Activated CD8-positive, alpha-beta memory T cell treated with anti-CD3 and anti-CD28 coated beads for 36 hours (primary cell): ENCODE results near the gene IFITM1. TPM values are rescaled to one million over a fixed set of nuclear protein-coding genes. Genes with fewer than 3 reads are reported as not detected.
"Not testable (repeated sequence)": the region's sequence is repeated elsewhere in the genome, so short reads cannot be mapped to it uniquely, and the experiment has no call there.

Experiments
- CTCF ChIA-PET: fragments of 350-600 bp; sonication (Branson Sonifier 250); formaldehyde crosslinking; loops from one replicate; lab custom pipeline; 2021; ENCODE audit warnings: antibody characterized with exemption; lab: Charles Lee
- POLR2A ChIA-PET: fragments of 350-600 bp; sonication (Branson Sonifier 250); formaldehyde crosslinking; loops from one replicate; lab custom pipeline; 2021; ENCODE audit warnings: antibody characterized with exemption; lab: Charles Lee
- total RNA-seq, 2 experiments: library from RNA; stranded (reverse); gene quantifications; one replicate each; pipeline ENCODE4 v1.2.3, GENCODE V29; 2021

Gene IFITM1
- total RNA-seq, 2 experiments from 2014 or later: 97.5 to 99.3 TPM

- CTCF ChIA-PET: interaction anchor here (0.6 to 1.4 kb wide), 3 partner anchors 10 to 97 kb away, joined by 3 read pairs; no protein-coding TSS in a partner anchor
Observed at GRCh38 chr11:344836-345578, 31.2 kb downstream of the IFITM1 start.

DNA sequence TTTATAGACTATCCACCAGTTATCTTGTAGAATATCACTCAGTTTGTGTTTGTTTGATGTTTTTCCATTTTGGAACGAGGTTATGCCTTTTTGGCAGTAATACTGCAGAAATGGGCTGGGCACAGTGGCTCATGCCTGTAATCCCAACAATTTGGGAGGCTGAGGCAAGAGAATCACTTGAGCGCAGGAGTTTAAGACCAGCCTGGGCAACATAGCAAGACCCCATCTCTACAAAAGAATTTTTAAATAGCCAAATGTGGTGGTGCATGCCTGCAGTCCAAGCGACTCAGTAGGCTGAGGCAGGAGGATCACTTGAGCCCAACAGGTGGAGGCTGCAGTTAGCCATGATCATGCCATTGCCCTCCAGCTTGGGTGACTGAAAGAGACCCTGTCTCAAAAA, 32.7 kb downstream of the IFITM1 start:
- ChIA-PET POLR2A (no interaction called here), CTCF (no interaction called here)

More at GRCh38 chr11:344836-345578, 31.2 kb downstream of the IFITM1 start:
- POLR2A ChIA-PET: no interaction called here

GRCh38 chr11:349270-349954, 35.6 kb downstream of the IFITM1 start:
- POLR2A ChIA-PET: interaction anchor here (0.6 to 0.7 kb wide), 2 partner anchors 61 to 134 kb away, joined by 4 to 8 read pairs; no protein-coding TSS in a partner anchor

DNA sequence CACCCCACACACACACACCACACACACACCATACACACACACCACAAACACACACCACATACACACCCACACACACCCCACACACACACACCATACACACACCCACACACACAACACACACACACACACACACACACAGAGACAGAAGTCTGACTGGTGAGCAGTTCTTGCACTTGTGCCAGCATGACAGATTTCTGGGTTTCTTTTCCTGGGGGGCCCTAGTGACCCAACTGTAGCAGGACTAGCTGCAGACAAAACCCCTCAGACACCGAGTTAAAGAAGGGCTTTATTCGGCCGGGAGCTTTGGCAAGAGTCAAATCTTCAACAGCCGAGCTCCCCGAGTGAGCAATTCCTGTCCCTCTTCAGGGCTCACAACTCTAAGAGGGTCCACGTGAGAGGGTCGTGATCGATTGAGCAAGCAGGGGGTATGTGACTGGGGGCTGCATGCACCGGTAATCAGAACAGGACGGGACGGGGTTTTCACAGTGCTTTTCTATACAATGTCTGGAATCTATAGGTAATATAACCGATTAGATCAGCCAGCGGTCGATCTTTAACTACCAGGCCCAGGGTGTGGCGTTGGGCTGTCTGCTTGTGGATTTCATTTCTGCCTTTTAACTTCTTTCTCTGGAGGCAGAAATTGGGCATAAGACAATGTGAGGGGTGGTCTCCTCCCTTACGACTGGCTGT, 36.3 kb downstream of the IFITM1 start:
- POLR2A ChIA-PET: not testable (repeated sequence)
- CTCF ChIA-PET: interaction anchor here (1.2 kb wide), 1 partner anchor 10 kb away, joined by 3 read pairs; no protein-coding TSS in a partner anchor

More at GRCh38 chr11:349270-349954, 35.6 kb downstream of the IFITM1 start:
- CTCF ChIA-PET: not testable (repeated sequence)

GRCh38 chr11:350723-351255, 36.9 kb downstream of the IFITM1 start:
- POLR2A ChIA-PET: no interaction called here

GRCh38 chr11:351411-351810, 37.6 kb downstream of the IFITM1 start:
- ChIA-PET POLR2A (no interaction called here), CTCF (interaction anchor here (0.9 kb wide), 1 partner anchor 144 kb away, joined by 3 read pairs; the partner anchor contains the start of genes BET1L and RIC8A)

More at GRCh38 chr11:350723-351255, 36.9 kb downstream of the IFITM1 start:
- CTCF ChIA-PET: interaction anchor here (1.2 kb wide), 1 partner anchor 11 kb away, joined by 3 read pairs; no protein-coding TSS in a partner anchor

- POLR2A ChIA-PET: no interaction called here
- CTCF ChIA-PET: interaction anchor here (0.7 to 0.9 kb wide), 2 partner anchors 43 to 145 kb away, joined by 3 read pairs; partner anchors contain the start of genes BET1L and RIC8A
Observed at GRCh38 chr11:352456-353031, 38.7 kb downstream of the IFITM1 start.

DNA sequence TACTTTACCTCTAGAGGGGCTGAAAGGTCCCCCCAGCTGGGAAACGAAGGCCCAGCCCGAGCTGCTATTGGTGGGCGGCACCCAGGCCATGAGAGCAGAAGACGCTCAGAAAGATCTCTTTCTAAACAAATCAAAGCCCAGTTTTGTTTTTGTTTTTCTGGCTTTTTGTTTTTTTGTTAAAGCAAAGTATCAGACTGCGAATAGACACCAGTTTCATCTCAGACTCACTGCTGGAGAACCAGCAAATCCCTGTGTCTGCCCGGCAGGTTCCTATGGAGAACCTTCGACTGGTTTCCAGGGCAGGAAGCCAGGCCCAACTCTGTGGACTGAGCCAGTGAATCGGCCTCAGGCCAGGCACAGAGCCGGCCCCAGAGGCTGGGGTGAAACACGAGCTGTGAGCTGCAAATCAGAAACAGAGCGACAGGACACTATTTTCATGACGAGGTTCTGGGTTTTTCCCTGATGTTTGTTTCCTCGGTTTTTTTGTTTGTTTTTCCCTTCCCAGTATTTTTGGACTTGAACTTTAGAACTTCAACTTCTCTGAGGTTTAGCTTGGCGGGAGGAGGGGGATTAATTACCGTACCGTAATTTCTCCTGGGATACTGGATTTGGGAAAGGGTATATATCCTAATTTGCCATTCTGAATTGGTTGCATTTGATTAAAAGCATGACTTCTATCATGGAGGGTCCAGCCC, 39.5 kb downstream of the IFITM1 start:
- CTCF ChIA-PET: interaction anchor here (0.7 kb wide), 1 partner anchor 43 kb away, joined by 3 read pairs; no protein-coding TSS in a partner anchor
- POLR2A ChIA-PET: no interaction called here

DNA sequence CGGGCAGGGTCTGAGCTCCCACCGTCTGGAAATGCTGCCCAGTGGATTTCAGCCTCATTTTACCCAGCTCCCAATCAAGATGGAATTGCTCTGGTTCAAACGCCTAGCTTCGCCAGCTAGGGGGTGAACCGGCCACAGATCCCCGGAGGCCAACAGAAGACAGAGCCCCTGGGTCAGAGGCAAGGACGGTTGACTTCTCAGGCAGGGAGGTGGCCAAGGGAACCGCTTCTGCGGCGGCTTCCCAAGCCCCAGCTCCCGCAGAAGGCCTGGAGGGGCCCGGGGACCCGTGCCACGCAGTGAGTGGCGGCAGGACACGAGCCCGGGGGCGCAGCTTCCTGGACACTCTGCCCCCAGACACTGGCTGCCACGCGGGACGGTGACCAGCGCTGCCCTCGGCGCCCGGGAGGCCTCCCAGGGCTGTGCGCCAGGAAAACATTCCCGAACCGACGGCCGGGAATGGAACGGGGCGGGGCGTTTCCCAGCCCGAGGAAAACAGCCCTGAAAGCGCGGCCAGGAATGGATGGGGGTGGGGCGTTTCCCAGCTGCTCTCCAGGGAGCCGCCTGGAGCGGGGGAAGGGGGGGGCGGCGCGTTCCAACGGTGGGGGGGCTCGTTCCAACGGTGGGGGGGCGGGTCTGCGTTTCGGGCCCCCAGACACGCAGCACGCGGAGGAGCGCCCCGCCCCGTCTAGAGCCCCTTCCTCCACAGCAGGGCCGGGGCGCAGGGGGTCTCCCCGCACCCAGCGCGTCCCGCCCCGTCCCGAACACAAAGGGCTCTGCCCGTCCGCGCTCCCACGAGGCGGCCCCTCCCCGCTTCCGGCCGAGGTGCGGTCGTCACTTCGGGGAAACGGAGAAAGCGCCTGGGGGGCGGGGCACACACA, 42.0 kb downstream of the IFITM1 start:
- ChIA-PET POLR2A (interaction anchor here (0.6 to 1.9 kb wide), 8 partner anchors 13 to 119 kb away, joined by 3 to 11 read pairs (median 6); partner anchors contain the start of gene PSMD13), CTCF (interaction anchor here (0.5 to 1.6 kb wide), 8 partner anchors 28 to 184 kb away, joined by 3 to 5 read pairs (median 4); no protein-coding TSS in a partner anchor)

GRCh38 chr11:356610-357009, 42.8 kb downstream of the IFITM1 start:
- ChIA-PET POLR2A (interaction anchor here (0.7 to 1.9 kb wide), 3 partner anchors 14 to 119 kb away, joined by 3 to 11 read pairs (median 8); partner anchors contain the start of gene PSMD13), CTCF (no interaction called here)

DNA sequence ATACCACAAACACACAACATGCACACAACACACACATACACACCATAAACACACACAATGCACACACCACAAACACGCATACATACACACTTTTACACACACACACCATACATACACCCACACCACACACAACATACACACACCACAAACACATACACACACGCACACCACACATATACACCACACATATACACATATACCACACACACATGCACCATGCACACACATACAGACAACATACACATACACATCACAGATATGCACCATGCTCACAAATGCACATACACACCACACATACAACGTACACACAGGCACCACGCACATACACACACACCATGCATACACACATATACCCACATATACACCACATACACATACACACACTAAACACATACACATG, 43.7 kb downstream of the IFITM1 start:
- POLR2A ChIA-PET: no interaction called here
- CTCF ChIA-PET: no interaction called here

GRCh38 chr11:358129-358800, 44.4 kb downstream of the IFITM1 start:
- POLR2A ChIA-PET: no interaction called here
- CTCF ChIA-PET: interaction anchor here (0.6 to 2.4 kb wide), 4 partner anchors 10 to 161 kb away, joined by 3 to 6 read pairs (median 4); no protein-coding TSS in a partner anchor

DNA sequence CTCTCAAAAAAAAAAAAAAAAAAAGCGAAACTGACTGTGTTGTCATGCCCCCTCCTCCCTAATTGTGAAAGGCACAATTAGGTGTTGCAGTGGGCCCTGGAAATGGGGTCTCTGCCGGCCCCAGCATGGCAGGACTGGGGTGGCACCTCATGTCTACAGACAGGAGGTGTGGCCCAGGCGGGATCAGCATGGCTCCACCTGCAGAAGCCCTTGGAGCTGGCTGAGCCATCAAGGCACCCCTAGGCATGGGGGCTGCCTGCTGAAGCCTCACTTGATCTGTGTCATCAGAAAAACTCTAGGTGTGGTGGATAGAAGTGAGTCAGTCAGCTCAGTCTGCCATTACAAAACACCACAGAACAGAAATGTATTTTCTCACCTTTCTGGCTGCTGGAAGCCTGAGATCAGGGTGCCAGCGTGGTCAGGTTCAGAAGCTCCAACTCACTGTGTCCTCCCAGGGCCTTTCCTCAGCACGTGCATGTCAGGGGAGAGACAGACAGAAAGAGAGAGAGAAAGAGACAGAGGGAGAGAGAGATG, 45.4 kb downstream of the IFITM1 start:
- POLR2A ChIA-PET: interaction anchor here (1.0 kb wide), 1 partner anchor 152 kb away, joined by 3 read pairs; the partner anchor contains the start of gene BET1L
- CTCF ChIA-PET: interaction anchor here (0.9 to 2.4 kb wide), 7 partner anchors 50 to 160 kb away, joined by 3 to 6 read pairs (median 4); partner anchors contain the start of genes BET1L and RIC8A

DNA sequence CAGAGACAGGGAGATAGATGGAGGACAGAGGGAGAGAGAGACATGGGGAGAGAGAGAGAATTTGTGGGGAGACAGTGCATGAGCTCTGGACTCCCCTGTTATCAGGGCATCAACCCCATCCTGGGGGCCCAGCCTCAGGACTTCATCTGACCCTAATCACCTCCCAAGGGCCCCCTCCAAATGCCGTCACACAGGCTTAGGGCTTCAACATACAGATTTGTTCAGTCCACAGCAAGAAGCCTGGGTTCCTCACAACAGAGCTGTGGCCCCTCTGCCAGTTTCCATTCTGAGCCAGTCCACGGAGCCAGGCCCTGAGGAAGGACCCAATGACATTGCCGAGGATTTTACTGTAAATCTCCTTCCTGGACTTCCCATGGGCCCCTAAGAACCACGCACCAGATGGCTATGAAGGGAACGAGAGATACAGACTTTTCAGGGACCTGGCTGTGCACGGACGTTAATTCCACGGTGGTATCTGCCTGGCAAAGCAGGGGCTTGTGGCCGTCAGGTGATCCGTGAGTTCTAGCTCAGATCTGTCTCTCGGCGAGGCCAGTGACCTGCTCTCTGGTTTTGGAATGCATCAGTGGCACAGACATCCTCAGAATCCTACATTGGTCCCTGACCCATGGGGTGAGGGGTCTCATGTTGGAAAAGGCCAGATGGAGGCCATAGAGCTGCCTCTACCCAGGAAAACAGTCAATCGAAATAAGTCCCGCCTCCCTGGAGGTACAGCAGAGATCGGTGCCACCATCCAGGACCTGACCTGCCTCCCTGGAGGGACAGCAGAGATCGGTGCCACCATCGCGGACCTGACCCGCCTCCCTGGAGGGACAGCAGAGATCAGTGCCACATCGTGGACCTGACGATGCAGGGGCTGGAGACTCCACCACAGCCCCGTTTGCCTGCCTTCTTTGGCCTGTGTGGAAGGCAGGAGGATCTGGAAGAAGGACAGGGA, 46.8 kb downstream of the IFITM1 start:
- POLR2A ChIA-PET: no interaction called here
- CTCF ChIA-PET: interaction anchor here (1.3 to 2.4 kb wide), 2 partner anchors 88 to 110 kb away, joined by 4 to 6 read pairs; no protein-coding TSS in a partner anchor
